RPMI8226 (cell line): Measurements from ENCODE around the gene RPS6KA5.
"Not testable (repeated sequence)": the region's sequence is repeated elsewhere in the genome, so short reads cannot be mapped to it uniquely, and the experiment has no call there.

ENCODE experiments used
- DNase-seq: peaks from one replicate; pipeline ENCODE4 v3.0.0-alpha.2; 2015

RPS6KA5 gene

GRCh38 chr14:90858511-90858910 lies 201.9 kb downstream of the RPS6KA5 start:
- no peak for DNase-seq

DNA sequence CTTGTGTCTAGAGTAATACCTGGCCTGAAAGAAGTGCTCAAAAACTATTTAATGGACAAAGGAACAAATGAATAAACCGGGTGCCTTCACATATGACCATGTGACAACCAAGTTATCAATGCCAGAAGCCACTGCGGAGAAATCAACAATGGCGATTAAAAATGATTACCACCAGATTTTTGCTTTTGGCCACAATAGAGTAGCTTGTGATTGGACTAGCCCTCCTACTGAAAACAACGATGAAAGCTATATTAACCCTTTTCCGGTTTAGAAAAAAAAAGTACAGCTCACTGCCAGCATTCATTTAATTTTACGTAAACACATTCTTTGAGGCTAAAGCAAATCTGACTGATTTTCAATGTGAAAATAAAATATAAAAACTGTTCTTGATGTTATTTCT lies 202.6 kb downstream of the RPS6KA5 start:
- DNase-seq: no peak

- DNase-seq: not testable (repeated sequence)
Observed at GRCh38 chr14:90856115-90856514, 204.3 kb downstream of the RPS6KA5 start.

DNA sequence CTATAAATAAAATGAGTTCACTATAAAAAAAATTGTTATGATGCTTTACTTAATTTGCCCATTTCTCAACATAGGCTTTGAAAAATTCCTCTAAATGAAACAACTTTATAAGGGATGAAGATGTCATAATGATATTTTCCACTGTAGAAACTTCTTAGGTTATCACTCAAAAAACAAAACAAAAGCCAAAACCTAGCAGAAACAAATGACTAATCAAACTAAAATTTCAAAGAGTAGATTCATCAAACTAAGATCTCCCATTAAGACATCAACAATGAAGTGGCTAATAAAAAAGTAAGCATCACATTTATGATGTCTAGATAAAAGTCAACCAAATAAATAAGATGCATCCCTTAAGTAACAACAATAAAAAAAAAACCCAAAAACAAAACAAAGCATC lies 207.3 kb downstream of the RPS6KA5 start:
- no peak for DNase-seq

- DNase-seq: no peak
Observed at GRCh38 chr14:90851327-90852036, 209.0 kb downstream of the RPS6KA5 start.

DNA sequence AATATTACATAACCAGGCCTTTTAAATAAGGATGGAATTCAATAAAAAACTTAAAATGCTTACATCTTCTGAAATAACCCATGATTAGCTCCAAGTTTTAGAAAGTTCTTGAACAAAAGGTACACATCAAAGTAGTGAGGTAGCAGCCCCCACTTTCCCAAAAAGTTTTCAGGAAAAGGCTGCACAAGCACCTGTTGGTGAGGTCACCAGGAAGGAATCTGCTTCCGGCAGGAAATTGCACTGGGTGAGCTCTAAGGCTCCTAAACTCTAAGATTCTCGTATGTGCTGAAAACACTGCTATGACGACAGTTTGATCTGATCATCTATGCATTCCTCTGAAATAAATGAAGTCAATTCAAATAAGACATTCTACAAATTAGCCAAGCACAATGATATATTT lies 210.0 kb downstream of the RPS6KA5 start:
- no peak for DNase-seq

- DNase-seq: no peak
Observed at GRCh38 chr14:90849787-90850444, 210.5 kb downstream of the RPS6KA5 start.

DNA sequence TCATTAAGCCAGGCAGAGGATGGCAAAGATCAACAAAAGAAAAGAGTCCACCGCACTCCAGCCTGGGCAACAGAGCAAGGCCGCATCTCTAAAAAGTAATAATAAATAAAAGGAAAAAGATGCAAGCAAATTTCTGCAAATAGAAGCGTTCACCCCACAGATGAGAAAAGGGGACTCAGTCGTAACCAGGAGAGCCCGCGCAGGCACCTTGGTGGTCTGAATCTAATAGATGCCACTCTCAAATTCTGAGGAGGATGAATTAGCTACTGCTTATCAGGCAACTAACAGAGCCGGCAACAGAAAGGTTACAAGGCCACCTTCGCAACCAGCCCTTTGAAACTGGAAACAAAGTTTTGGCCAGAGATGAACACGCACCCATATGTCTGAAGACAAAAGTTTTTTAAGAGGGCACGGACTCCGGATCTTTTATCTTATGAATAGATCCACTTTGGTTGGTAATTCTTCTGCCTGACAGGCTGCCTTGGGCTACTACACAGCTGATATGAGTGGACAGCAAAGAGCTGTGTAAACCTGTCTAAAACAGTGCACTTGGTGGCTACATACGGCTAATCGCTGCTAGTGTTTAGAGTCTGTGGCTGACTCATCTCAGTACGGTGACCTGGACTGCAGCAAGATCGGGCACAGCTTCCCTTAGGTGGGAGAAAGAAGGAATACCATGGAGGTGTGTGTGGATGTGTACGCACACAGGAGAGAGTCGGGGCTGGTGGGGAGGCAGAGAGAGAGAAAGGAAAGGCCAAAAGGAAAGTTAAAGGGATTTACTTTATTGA lies 211.3 kb downstream of the RPS6KA5 start:
- no peak for DNase-seq

DNA sequence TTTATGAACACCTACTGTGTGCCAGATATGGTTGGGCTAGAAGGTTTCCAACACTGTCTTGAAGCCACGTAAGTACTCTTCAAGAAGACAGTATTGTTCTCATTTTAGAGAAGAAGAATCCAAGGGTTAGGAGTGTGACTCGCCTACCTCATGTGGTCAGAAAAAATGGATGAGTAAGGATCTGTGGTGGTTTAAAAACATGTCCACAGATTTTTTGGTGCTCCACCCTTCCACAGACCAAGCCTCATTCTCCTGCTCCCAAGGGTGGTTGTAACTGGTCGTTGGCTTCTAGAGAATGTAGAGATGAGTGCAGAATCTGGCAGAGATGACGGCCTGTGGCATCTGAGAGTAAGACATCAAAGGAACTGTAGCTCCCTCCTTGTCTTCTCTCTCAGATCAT lies 213.9 kb downstream of the RPS6KA5 start:
- no peak for DNase-seq

DNA sequence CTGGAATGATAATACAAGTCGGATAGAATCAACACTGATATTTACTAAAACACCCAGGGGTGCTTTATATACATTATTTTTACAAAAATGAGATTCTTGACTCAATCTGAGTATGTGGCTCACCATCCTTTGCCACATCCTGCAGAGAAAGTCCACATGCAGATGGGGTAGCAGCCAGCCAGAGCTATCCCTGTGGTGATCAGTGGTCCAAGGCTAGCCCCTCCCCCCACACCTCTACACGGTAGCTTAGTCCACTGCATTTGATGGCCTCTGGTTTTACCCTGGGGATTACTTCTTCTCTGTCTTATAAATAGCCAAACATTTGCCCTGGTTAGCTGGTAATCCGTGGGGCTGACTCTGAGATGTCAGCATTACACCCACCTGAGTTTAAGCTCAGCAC lies 216.1 kb downstream of the RPS6KA5 start:
- no peak for DNase-seq

- no peak for DNase-seq
Observed at GRCh38 chr14:90842726-90843125, 217.7 kb downstream of the RPS6KA5 start.

- DNase-seq: not testable (repeated sequence)
Observed at GRCh38 chr14:90840667-90841066, 219.8 kb downstream of the RPS6KA5 start.

- DNase-seq: no peak
Observed at GRCh38 chr14:90839889-90840266, 220.6 kb downstream of the RPS6KA5 start.

DNA sequence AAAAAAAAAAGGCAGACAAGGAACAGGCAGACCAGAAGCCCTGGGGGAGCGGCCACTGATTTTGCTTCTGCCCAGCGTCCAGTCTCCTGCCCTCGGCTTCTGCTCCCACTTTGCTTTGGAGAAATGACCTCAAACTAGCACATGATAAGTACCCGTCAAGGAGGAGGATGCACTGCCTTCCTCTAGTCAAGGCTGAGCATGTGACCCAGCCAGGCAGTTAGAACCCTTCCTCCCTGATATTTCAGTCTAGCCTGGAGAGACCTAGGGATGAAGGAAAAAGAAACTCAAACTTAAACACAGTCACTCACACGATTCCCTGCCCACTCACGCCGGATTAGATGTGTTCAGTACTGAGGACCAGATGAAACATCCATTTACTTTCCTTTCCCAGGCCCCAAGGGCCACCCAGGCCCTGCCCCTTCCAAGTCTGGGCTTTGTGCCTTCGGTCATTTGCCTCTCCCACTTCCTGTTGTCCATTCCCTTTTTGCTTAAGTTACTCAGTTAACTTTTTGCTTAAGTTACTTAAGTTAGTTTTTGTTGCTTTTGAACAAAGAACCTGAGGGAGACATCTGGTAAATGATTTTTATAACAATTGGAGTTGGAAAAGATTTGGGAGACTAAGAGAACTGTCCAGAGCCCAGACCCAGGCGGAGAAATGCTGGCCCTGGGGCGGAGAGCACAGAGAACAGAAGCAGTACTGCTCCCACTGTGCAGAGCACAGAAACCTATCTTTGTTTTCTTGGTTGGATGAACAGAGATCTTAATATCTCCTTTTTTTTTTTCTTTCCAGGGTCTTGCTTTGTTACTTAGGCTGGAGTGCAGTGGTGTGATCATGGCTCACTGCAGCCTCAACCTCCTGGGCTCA lies 221.2 kb downstream of the RPS6KA5 start:
- DNase-seq: no peak

- DNase-seq: not testable (repeated sequence)
Observed at GRCh38 chr14:90838531-90838930, 221.9 kb downstream of the RPS6KA5 start.

GRCh38 chr14:90837355-90837754 lies 223.1 kb downstream of the RPS6KA5 start:
- no peak for DNase-seq

DNA sequence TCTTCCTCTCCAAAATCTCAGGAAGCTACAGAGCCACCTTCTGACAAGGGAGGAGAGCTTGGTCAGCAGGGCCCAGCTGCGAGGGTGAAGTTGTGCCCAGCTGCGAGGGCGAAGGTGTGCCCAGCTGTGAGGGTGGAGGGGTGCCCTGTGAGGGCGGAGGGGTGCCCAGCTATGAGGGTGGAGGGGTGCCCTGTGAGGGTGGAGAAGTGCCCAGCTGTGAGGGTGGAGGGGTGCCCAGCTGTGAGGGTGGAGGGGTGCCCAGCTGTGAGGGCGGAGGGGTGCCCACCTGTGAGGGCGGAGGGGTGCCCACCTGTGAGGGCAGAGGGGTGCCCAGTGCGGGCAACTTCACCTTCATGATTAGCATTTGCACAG lies 223.8 kb downstream of the RPS6KA5 start:
- no peak for DNase-seq

DNA sequence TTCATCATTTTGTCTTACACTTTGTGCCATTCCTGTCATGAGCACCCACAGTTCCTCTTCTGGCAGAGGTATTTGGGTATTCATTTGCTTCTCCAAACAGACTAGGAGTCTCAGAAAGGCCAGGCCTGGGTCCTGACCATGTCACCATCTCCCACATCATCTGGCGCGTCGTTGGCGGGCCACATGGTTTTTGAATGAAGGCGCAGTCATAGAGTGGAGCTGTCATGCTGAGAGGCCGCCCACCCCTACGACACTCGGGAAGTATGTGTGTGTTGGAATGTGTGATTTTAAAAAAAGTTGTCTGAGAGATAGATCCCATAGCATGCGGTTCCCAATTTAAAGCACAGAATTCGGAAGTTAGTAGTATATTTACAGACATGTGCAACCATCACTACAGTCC lies 228.6 kb downstream of the RPS6KA5 start:
- no peak for DNase-seq

- DNase-seq: no peak
Observed at GRCh38 chr14:90830931-90831701, 229.3 kb downstream of the RPS6KA5 start.

DNA sequence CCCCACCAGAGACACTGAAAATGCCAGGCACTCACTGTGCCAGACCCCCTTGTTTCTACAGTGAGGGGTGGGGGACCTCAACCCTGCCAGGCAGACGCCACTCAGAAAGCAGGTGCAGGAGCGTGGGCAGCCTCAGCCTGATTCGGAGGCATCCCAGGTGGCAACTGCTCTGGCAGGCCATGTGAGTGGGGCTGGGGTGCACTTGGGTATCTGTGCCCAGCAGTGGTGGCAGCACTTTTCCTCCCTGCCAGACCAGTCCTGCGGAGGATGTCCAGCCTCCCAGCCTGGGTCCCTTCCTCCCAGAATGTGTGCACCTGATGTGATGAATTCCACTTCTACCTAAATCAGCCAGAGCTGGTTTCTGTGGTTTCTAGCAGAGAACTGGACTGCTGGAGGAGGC lies 230.8 kb downstream of the RPS6KA5 start:
- DNase-seq: peak; percentile 6

- DNase-seq: peak; percentile 79
Observed at GRCh38 chr14:90828642-90829487, 231.6 kb downstream of the RPS6KA5 start.
